Lung microvascular endothelial cell (primary cell): ENCODE results near the gene ALPP. TPM values are rescaled to one million over a fixed set of nuclear protein-coding genes. Genes with fewer than 3 reads are reported as not detected.
A peak's percentile ranks its signal among the peaks of the same experiment; 100 is the strongest.
"Not testable (repeated sequence)": the region's sequence is repeated elsewhere in the genome, so short reads cannot be mapped to it uniquely, and the experiment has no call there.

Source experiments
- DNase-seq, 2 donors: peaks; one replicate each; pipeline versions ENCODE4 v3.0.0 to v3.0.0-alpha.2; 2010; ENCODE audit warnings: low read depth in 2 of 2
- total RNA-seq: library from RNA; depleted of rRNA; stranded (reverse); fragments of >200 nt; gene quantifications from 2 replicates; pipeline ENCODE4 v1.2.1, GENCODE V29; 2014

ALPP gene
- total RNA-seq, 1 donor from 2014 or later, result not detected

DNA sequence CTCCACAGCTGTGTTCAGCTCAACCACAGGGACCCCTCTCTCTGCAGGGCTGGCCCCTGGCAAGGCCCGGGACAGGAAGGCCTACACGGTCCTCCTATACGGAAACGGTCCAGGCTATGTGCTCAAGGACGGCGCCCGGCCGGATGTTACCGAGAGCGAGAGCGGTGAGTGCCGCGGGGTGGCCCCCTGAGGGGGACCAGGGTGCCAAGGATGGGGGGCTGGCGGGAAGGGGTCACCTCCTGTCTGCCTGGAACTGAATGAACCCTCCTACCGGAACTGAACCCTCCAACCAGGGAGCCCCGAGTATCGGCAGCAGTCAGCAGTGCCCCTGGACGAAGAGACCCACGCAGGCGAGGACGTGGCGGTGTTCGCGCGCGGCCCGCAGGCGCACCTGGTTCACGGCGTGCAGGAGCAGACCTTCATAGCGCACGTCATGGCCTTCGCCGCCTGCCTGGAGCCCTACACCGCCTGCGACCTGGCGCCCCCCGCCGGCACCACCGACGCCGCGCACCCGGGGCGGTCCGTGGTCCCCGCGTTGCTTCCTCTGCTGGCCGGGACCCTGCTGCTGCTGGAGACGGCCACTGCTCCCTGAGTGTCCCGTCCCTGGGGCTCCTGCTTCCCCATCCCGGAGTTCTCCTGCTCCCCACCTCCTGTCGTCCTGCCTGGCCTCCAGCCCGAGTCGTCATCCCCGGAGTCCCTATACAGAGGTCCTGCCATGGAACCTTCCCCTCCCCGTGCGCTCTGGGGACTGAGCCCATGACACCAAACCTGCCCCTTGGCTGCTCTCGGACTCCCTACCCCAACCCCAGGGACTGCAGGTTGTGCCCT is 2.9 kb downstream of the ALPP start:
- DNase-seq, result not testable (repeated sequence)

DNA sequence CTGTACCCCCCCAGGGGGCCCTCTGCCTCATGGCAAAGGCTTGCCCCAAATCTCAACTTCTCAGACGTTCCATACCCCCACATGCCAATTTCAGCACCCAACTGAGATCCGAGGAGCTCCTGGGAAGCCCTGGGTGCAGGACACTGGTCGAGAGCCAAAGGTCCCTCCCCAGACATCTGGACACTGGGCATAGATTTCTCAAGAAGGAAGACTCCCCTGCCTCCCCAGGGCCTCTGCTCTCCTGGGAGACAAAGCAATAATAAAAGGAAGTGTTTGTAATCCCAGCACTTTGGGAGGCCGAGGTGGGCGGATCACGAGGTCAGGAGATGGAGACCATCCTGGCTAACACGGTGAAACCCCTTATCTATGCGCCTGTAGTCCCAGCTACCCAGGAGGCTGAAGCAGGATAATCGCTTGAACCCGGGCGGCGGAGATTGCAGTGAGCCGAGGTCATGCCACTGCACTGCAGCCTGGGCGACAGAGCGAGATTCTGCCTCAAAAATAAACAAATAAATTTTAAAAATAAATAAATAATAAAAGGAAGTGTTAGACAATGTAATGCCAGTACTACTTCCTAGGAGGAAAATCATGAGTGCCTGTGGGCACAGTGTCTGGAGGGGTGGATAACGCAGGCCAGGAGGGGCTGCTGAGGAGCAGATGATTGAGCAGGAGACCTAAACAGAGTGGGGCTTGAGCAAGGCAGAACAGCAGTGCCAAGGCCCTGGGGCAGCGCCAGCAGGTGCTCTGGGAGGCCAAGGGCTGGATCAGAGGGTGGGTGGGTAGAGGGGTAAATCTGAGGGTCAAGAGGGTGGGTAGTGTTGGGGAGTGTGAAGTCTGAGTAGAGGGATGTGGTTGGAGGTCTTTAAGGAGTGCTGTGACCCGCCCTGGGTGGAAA is 4.0 kb downstream of the ALPP start:
- DNase-seq, result no peak

DNA sequence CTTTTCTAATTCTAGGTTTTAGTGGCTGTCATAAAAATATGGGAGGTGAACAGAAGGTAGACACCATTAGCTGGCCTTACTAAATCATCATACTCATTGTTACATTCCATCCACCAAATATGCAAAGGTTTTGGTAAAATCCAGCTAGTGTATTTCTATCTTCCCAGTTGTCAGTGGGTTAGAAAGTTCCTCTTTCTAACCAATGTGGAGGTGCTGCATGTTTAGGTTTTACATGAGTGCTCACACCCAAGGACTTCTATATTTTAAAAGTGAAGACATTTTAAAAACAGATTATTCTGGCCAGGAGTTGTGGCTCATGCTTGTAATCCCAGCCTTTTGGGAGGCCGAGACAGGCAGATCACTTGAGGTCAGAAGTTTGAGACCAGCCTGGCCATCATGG is 5.9 kb downstream of the ALPP start:
- no peak for DNase-seq

DNA sequence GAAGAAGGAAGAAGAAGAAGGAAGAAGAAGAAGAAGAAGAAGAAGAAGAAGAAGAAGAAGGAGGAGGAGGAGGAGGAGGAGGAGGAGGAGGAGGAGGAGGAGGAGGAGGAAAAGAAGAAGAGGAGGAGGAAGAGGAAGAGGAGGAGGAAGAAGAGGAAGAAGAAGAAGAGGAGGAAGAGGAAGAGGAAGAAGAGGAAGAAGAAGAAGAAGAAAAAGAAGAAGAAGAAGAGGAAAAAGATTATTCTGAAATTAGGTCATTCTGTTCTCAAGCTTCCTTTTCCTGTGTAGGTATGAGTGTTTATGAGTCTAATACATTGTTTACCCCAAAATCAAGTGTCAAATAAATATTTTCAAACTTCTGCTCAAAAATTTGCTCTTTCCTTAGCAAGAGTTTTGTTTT is 6.5 kb downstream of the ALPP start:
- DNase-seq, result not testable (repeated sequence)

DNA sequence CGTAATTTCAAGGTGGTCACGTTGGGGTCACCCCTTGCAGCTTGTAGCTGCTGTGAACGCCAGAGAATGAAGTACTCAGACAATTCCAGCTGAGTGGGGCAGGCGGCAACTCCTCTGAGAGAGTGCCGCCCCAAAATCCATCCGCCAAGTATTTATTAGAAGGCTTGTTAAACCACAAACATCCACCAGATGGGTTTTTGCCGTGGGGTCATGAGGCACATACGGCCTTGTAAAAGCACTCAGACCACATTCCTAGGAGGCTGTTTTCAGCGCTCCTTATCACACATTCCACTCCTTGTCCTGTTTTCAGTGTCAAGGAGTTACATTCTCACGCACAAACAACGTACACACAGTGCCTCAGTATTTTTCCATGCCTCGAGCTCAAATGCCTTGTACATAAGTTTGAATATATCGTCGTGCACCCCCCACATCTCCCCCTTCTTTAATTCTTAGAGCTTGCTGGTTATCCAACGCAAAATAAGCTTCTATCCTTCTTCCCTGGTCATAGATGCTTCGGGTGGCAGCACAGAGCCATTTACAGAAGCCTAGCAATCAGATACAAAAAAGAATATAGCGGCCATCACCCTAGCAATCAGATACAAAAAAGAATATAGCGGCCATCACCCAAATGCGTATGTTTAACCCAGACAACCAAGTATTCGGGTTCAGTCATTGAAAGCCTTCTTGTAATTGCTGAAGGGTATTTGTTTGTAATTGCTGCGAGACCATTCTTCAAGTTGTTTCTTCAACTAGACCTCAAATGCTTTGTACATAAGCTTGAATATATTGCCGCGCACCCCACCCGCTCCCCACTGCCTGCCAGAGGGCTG is 7.3 kb downstream of the ALPP start:
- no peak for DNase-seq

DNA sequence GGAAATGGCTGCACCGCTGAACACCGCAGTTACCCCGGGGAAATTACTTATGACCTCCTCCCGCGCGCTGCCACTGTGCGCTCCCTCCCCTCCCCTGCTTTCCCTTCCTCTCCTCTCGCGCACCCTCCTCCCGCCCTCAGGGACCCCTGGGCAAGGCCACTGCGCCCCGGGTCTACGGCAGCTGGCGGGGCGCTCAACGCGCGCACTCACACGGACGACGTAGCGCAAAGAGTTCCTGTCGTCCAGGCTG is 7.9 kb downstream of the ALPP start:
- DNase-seq, result no peak

DNA sequence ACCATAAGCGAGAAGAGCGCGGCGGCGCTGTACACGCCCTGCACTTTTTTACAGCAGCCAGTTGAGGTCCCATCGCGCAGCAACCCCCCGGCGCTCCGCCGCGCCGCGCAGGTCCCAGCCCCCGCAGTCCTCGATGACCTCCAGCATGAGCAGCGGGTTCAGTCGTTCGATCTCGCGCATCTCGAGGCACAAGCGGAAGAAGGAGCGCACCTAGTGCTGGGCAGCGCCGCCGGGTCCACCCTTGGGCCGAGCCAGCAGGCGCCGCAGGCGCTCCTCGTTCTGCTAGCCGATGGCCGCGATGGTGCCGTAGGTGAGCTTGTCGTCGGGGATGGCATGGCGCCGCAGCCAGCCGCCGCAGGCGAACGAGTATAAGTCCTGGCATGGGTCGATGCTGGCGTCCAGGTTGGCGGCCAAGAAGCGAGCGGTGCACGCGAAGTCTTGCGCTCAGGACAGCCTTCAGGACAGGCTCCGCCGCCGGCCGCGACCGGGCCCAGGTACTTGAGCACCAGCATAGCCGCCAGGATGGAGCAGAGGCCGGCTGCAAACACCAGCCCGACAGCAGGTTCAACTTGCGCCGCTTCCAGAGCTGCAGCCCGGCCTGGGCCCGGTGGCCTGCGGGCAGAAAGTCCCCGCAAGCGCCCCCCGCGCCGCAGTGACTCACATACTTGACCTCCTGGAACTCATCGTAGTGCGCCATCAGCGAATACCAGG is 8.3 kb downstream of the ALPP start:
- peak in 1 of 2 donors; percentile 21 for DNase-seq

DNA sequence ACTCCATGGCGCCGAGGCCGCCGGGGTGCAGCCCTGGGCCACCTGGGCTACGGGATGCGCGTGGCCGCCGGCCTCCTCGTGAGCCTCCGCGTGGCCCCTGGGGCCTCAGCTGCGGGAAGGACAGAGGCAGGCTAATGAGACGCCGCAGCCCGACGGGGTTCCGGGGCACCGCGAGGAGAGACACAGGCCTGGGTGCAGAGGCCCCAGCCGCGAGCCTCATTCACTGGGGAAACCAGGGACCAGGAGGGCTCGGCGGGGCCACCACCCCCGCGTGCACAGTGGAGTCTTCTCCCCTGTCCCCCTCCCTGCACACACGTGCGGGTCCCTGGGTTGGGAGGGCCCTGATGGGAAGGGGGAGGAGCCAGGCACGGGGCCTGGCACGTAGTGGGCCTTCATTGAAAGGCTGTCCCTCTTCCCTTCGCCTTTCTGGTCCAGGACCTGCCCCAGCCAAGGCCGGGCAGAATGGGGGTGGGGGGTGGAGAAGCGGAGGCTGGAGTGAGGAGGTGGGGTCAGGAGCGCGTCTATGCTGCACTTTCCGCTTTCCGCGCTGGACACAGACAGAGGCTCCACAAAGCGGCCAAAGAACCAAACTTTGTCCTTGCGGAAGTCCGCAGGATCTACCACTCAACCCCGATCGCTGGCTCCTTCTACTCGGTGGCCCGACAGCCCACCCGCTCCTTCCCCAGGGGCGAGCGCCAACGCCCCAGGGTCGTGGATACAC is 9.1 kb downstream of the ALPP start:
- no peak for DNase-seq

DNA sequence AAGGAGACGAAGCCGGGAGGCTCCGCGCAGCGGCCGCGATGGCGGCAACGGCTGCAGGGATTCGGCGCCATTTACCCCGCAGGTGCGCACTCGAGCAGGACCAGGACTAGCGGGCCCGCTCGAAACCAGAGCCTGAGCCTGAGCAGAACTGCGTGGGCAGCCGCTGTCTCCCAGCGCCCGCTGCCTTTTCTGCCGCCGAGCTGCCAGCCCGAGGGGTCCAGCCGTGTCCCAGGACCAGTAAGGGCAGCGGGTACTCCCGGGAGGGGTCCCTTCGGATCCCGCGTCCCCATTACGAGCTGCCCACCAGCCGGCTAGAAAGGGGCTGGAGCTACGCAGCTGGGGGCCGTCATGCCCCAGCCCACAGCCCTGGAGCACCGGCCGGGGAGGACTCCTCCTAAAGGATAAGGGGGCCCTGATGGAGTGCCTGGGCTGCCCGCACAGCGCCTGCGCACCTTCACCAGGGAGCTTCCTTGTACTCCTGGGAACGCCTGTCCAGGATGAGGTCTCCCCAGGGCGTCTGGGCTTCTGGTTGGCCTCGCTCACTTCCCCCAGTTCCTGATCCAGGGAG is 9.9 kb downstream of the ALPP start:
- DNase-seq, result no peak

DNA sequence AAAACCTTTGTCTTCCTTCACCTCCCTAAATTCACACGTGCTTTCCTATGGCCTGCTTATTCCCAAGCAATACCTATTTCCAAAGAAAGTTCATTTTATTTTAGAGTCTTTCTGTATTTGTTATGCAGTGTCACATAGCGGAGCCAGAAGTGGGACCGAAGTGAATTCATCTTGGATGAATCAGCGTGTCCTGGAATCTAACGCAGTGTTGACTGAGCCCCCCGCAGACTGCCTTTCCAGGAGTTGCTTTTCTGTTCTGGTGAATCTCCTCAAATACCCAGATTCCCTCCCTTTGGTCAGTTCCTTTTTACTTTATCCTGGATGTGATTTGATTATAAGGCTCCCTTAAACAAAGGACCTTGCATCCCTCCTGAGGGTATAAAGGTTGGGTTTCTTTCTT is 10.8 kb downstream of the ALPP start:
- no peak for DNase-seq

DNA sequence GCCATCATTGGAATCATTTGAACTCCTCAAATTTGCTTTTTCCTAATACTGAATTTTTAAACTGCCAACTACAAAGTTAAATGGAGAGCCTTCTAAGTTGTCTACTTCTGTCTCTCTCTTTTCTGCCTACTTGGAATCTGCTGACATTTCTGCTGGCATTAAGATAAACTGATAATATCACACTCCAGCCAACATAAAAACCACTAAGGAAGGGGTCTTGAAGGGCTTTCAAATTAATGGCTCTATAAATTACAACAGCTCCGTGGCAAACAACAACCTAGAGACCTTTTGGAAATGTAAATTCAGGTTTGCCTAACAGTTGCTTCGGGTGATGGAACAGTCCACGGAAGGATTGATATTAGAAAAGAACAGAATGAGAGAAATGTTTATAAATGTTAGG is 12.1 kb downstream of the ALPP start:
- DNase-seq, result no peak

DNA sequence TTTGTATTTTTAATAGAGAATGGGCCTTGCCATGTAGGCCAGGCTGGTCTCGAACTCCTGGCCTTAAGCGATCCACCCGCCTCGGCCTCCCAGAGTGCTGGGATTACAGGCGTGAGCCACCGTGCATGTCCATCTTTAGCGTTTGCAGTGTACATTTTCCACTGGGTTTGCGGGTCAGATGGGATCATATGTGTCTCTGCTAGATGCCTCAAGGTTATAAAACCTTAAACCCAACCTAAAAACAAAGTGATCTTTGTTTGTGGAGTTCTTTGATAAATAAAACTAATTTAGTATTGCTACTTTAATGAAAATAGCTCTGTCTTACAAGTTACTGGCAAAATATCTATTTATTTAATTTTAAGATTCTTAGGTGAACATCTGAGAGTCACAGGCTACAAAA is 15.0 kb downstream of the ALPP start:
- no peak for DNase-seq

DNA sequence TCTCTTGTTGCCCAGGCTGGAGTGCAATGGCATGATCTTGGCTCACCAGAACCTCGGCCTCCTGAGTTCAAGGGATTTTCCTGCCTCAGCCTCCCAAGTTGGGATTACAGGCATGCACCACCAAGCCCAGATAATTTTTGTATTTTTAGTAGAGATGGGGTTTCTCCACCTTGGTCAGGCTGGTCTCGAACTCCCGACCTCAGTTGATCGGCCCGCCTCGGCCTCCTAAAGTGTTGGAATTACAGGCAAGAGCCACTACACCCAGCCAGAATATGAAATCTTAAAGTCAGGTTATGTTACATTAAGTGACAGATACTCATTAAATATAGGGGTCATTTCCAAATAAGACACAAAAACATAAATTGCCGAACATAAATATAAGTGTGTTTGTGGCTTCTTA is 15.9 kb downstream of the ALPP start:
- not testable (repeated sequence) for DNase-seq

DNA sequence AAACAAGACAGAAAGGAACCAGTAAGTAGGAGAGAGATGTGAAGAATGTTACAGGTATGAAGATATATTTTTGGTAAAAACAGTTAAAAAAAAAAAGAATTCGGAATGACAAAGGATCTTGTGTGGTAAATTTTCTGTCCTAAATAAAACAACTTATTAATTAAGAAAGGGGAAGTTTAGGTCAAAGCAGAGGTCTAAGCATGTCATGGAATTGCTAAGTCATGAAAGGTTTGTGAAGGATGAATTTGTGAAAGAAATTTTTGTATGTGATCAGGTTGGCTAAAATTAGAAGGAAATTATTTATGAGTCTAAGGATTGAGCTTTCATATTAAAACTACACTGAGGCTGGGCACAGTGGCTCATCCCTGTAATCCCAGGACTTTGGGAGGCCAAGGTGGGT is 17.0 kb downstream of the ALPP start:
- no peak for DNase-seq

DNA sequence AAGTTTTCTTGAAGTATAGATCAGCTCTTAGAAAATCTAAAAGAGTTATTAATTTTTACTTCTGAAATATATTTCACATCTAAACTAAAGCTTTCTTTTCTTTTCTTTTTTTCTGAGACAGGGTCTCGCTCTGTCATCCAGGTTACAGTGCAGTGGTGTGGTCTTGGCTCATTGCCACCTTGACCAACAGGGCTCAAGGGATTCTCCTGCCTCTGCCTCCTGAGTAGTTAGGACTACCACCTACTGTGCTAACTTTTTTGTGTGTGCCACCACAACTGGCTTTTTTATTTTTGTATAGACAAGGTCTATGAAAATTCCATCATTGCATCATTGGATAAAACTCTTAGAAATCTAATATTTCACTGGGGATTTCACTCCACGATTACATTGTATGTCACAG is 18.1 kb downstream of the ALPP start:
- no peak for DNase-seq

DNA sequence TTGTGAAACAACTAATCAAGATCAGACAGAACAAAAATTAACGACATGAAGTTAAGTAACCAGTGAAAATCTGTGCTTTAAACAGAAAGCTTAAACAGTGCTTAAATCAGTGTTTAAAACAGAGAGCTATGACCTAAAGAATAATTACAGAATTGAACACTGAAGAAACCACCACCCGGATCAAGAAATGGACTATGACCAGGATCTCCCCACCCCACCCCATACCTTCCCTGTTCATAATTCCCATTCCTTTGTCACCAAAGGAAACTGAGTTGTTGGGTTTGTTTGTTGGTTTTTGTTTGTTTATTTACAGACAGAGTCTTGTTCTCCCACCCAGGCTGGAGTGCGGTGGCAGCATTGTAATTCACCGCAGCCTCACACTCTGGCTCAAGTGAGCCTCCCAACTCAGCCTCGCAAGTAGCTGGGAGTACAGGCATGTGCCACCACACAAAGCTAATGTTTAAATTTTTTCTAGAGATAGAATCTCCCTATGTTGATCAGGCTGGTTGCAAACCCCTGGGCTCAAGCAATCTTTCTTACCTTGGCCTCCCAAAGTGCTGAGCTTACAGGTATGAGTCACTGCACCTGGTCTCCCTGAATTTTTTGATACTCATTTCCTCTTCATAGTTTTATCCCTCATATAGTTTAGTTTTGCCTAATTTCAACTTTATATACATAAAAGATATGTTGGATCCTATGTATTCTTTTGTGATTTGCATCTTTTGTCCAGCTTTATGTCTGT is 19.9 kb downstream of the ALPP start:
- no peak for DNase-seq

DNA sequence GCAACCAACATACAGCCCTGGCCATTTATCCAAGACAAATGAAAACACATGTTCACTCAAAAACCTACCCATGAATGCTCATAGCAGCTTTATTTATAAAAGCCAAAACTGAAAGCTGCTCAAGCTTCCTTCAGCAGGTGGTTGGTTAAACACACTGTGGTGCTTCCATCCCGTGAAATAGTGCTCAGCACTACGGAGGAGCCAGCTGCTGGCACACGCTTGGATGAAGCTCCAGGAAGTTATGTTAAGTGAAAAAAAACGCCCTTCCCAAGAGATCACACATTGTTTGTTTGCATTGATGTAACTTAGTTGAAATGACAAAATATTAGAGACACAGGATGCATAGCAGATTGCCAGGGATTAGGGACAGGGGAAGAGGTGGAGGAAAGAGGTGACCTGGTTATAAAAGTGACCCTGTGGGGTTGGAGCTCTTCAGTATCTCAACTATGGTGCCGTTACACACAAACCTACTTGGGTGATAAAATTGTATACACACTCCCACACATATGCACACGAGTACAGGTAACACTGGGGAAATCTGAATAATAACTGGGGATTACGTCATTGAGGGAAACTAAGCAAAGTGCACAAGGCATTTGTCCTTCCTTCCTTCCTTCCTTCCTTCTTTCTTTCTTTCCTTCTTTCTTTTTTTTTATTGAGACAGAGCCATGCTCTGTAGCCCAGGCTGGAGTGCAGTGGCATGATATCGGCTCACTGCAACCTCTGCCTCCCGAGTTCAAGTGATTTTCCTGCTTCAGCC is 21.9 kb downstream of the ALPP start:
- no peak for DNase-seq

DNA sequence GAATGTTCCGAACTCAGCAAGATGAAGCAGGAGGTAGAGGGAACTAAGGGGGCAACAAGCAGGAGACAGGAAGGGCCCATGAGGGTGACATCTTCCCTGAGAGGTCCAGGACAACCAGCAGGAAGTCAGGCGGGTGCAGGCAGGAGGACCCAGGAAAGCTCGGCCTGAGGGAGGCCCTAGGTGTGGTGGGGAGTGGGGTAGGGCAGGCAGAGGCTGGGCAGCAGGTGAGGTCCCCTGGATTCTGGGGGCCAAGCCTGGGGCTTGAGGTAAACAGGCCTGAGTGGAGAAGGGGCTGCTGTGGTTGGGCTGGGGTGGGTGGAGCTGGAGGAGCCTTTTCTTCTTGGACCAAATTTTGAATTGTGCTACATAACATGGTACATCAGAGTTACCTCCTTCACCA is 24.0 kb downstream of the ALPP start:
- no peak for DNase-seq

DNA sequence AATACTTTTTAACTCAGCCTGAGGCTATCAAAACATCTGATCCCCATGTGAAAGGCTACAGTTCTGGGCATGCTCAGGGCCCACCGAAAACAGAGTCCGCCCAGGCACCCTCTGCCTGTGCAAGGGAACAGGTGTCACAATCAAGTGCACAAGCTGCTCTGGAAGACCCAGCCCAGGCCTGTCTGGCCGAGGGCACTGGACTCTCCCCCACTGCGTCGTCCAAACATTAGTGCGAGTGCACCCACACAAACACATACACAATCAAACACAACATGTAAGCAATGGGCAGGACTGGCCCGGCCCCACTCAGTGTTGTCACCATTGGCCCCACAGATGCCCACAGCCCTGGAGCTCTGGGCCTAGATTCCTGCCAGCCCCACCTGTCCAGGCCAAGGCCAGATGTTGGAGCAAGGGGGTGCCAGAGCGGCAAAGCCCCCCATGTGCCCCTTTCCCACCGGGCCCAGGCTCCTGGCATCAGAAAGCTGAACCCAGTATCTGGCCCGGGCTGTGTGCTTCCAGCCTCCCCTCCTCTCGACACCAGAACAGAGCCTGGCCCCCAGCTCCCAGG is 27.5 kb downstream of the ALPP start:
- DNase-seq, result no peak
